GM20431 (cell line): Measurements from ENCODE around the gene PRKACB.
"Not testable (repeated sequence)": the region's sequence is repeated elsewhere in the genome, so short reads cannot be mapped to it uniquely, and the experiment has no call there.

Experiments
- in situ Hi-C: fragments of 300-500 bp; cut with MseI, MboI; formaldehyde crosslinking; loops from one replicate; pipeline ENCODE4 v1.15.0; 2020; ENCODE audit warnings: low sequenced_read_pairs; ENCODE audit not compliant: unreplicated experiment

The PRKACB gene

GRCh38 chr1:84206375-84206774 lies 62.3 kb downstream of the PRKACB start:
- in situ Hi-C loops, result no loop called here

GRCh38 chr1:84208935-84209334 lies 64.9 kb downstream of the PRKACB start:
- in situ Hi-C loops, result no loop called here

GRCh38 chr1:84214115-84214956 lies 70.3 kb downstream of the PRKACB start:
- in situ Hi-C loops, result no loop called here

- in situ Hi-C loops, result no loop called here
Observed at GRCh38 chr1:84217239-84217638, 73.2 kb downstream of the PRKACB start.

DNA sequence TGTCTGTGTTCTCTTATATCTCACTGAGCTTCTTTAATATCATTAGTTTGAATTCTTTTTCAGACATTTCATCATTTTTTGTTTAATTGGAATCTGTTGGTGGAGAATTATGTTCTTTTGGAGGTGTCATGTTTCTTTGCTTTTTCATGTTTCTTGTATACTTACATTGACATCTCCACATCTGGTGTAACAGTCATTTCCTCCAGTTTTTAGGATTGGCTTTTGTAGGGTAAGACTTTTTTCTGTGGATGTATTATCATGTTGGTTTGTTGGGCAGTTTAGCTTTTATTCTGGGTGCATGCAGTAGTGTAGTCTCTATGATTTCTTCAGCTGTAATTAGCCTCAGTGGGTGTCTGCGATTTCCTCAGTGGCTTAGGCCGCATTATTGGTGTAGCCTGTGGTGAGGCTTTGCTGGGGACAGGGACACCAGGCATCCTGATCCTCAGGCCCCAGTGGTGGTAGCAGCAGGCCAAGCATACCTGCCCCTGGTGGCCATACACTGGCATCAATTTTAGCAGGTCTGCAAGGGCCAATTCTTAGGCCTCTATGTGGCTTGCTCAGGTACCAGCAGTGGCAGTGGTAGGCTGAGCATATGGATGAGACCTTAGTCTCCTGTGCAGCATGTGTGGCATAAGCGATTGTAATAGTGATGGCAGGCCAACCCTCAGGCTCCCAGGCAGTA lies 79.8 kb downstream of the PRKACB start:
- in situ Hi-C loops, result no loop called here

DNA sequence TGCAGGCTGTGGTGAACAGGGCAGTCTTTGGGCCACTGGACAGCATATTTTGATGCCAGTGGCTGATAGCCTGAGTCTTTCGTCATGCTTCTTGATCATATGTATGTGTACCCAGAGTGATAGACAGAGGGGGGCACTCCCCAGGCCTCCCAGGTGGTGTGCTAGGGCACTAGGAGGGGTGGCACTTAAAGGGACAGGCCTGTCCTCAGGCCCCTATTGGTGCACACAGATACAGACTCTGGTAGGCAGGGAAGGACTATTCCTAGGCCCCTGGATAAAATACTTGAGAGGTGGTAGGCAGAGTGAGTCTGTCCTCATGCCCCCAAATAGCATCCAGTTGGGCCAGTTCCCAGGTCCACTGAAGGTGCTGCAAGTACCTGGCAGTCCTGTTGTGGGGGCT lies 80.8 kb downstream of the PRKACB start:
- in situ Hi-C loops, result no loop called here

DNA sequence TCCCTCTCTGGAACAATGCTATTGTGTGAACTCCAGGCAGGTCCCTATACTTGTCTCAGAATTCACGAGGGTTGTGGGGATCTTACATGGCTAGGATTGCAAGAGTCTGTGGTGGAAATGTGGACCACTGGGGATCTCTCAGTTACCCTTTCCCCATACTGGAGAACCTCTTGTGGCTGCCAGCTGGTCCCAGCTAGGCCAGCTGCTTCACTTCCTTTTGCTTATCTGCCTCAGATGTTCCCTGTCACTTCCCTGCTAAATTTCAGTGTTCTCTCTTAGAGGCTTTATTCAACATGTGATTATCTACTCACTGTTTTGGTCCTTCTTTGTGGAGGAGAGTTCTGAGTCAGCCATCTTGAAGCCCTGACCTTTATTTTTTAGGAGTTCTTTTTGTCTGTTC lies 81.6 kb downstream of the PRKACB start:
- in situ Hi-C loops, result no loop called here

- in situ Hi-C loops, result not testable (repeated sequence)
Observed at GRCh38 chr1:84232676-84233075, 88.6 kb downstream of the PRKACB start.

DNA sequence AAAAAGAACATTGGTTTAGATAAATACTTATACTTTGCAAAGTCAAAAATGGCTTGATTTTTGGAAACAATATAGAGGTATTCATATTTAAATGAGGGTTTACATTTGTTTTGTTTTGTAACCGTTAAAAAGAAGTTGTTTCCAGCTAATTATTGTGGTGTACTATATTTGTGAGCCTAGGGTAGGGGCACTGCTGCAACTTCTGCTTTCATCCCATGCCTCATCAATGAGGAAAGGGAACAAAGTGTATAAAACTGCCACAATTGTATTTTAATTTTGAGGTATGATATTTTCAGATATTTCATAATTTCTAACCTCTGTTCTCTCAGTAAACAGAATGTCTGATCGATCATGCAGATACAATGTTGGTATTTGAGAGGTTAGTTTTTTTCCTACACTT lies 92.2 kb downstream of the PRKACB start:
- in situ Hi-C loops, result no loop called here

DNA sequence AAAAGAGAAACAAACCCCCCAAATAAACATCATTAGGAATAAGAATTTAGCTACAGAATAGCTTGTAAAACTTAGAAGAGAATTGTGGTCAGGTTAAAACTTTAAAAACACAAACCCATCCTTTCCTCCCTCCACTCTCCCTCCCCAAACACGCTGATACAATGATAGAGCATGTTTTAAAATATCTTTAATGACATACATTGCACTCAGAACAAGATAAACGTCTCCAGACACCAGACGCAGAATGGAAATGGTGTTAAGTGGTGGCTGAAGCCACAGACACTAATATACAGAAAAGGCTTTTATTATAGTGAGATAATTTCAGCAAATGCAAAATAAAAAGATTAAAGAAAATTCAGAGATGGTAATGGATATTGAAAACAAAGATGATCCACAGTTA lies 98.6 kb downstream of the PRKACB start:
- in situ Hi-C loops, result no loop called here

DNA sequence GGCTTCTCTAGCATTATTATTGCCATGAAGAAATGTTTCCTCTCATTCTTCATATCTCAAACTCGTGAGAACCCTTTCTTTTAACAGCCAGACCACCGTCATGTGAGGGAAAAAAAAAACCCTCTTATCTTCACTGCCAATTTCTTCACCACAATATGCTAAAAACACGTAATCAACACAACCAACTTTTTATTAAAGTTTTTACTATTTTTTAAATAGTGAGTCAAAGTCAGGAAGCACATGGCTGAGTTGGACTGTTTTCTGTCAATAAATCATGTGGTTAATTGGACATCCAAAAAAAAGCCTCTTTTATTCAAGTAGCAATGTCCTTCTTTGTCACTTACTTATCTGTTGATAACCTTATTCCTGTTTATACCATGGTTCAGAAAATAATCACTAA lies 101.5 kb downstream of the PRKACB start:
- in situ Hi-C loops, result no loop called here

- in situ Hi-C loops, result no loop called here
Observed at GRCh38 chr1:84246213-84246612, 102.1 kb downstream of the PRKACB start.

DNA sequence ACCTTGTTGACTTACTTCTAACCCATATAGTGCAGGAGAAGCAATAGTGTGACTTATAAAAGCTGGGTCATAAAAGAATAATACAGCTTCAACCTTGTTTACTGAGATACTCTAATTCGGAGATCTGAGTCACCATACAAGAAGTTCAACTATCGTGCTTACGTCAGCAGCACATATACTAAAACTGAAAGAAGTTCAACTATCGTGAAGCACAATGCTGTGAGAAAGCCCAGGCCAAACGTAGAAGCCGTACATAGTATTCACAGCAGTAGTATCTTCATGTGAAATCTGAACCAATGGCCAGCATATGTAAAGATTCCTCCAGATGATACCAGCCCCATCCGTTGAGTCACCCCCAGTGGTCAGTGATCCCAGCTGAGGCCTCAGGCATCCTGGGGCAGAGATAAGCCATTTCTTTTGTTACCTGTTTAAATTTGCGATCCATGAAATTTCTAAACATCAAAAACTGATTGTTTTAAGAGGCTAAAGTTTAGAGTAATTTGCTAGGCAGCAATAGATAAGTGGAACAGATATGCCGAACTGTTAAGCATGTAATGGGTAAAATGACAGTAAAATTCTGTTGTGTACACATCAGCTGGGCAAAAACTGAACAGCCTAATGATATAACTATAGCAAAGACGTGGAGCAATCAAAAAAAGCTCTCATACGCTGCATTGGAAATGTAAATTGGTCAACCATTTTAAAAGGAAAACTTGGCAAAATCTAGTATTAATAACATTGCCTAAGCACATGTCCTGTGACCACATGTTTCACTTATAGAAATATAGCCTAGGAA lies 103.6 kb downstream of the PRKACB start:
- in situ Hi-C loops, result no loop called here

GRCh38 chr1:84250668-84251067 lies 106.6 kb downstream of the PRKACB start:
- in situ Hi-C loops, result no loop called here

DNA sequence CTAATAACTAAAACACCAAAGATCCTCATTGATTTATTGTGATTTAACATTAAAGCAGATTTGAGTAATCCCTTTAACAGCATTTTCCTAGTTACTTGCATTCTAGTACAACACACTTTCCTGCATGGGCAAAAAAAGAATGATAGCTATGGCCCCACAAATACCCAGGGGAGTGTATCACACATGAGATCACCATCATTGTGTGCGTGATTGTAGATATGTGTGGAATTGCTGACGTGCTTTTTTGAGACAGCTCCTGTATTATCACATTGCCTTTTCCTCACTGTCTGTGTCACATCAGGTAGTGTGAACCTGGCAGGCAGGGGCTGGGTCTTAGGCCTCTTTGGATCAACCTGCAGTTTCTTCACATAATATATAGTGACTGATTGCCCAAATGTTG lies 109.0 kb downstream of the PRKACB start:
- in situ Hi-C loops, result no loop called here

GRCh38 chr1:84253891-84254290 lies 109.8 kb downstream of the PRKACB start:
- in situ Hi-C loops, result no loop called here

DNA sequence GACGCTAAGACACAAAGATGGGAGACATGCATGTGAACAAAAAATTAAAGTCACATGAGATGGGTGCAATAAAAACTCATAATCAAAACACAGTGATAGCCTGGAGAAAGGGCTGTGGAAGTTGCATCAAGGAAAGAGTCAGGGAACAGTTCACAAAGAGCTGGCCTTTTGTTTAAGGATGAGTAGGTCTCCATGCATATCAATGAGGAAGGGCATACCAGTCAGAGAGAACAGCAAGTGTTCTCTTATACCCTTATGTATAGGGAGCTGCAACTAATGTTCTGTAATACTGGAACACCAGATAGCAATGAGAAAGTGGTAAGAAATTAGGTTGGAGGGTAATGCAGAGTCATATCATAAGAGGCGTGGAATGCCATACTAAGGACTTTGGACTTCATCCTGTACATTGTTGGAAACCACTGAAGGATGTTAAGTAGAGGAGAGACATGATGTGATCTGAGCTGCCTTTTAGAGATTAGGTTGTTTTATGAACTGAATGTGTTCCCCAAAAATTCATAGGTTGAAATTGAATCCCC lies 110.7 kb downstream of the PRKACB start:
- in situ Hi-C loops, result no loop called here

GRCh38 chr1:84255582-84255981 lies 111.5 kb downstream of the PRKACB start:
- in situ Hi-C loops, result no loop called here

DNA sequence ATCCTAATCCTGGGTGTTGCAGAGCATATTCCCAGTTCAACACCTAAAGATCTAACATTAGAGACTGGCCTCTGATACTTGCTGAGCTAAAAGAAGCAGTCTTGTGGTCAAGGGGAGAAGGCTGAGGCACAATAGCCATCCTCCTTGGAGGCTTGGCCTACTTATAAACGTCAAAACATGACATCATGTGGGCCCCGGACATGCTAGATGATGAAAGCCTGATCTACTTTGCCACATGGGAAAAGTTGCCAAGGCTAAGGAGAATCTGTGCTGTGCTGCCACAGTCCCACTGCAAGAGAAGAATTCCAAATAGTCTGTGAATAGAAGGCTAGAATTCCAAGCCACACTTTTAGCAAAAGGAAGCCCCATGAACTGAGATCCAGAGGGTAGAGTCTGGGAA lies 113.5 kb downstream of the PRKACB start:
- in situ Hi-C loops, result no loop called here

DNA sequence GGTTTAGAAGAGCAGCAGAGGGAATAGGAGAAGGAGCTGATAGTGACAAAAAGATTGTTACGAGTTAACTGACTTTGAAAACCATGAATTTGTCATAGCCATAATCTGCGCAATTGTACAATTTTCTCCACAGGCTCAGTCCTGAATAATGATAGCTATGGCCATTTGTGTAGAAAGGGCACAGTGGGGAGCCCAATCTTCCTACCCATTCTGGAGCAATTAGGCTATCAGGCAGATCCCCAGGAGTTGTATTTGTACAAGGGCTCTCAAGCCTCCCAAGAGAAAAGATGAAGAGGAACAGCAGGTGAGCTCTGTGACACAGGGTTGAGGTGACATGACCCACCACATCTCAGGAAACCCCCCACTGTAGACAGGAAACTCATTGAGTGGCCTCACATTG lies 115.3 kb downstream of the PRKACB start:
- in situ Hi-C loops, result no loop called here

DNA sequence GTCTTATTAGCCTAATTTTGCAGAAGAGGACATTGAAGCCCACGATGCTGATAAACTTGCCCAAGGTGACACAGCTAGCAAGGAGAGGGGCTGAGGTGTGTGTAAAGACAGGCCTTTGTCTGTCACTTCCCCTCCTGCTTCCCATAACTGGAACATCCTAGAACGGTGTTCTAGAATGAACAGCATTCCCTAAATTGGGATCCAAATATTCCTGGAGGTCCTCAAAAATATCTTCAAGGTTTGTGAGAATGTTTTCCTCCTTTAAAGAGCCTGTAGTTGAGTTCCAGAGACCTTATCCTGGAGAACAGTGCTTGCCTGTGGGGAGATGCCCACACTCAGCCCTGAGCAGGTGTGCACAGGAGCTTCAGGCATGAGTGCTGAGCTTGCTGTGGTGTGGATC lies 115.9 kb downstream of the PRKACB start:
- in situ Hi-C loops, result no loop called here
